COR-L47 (cell line): ENCODE results near the gene HSPG2.

ENCODE experiments used
- DNase-seq: peaks from one replicate; lab custom pipeline; 2025; lab: John Stamatoyannopoulos, UW

Gene HSPG2

GRCh38 chr1:21861602-21862429, 75.3 kb downstream of the HSPG2 start:
- no peak for DNase-seq

GRCh38 chr1:21860971-21861370, 76.1 kb downstream of the HSPG2 start:
- no peak for DNase-seq

- no peak for DNase-seq
These were observed 77.4 kb downstream of the HSPG2 start for GRCh38 chr1:21859669-21860179.

GRCh38 chr1:21857840-21858670, 79.1 kb downstream of the HSPG2 start:
- no peak for DNase-seq

GRCh38 chr1:21857142-21857839, 79.8 kb downstream of the HSPG2 start:
- no peak for DNase-seq

GRCh38 chr1:21855257-21856096, 81.6 kb downstream of the HSPG2 start:
- no peak for DNase-seq

- DNase-seq: no peak
These were observed 82.4 kb downstream of the HSPG2 start for GRCh38 chr1:21854751-21855131.

GRCh38 chr1:21854090-21854750, 82.9 kb downstream of the HSPG2 start:
- no peak for DNase-seq

- no peak for DNase-seq
These were observed 84.0 kb downstream of the HSPG2 start for GRCh38 chr1:21853131-21853427.

- no peak for DNase-seq
These were observed 84.6 kb downstream of the HSPG2 start for GRCh38 chr1:21852282-21853130.

GRCh38 chr1:21851430-21852250, 85.5 kb downstream of the HSPG2 start:
- DNase-seq: no peak

GRCh38 chr1:21849909-21850576, 87.1 kb downstream of the HSPG2 start:
- DNase-seq: no peak

- DNase-seq: no peak
These were observed 88.5 kb downstream of the HSPG2 start for GRCh38 chr1:21848524-21849174.

GRCh38 chr1:21847223-21848205, 89.6 kb downstream of the HSPG2 start:
- no peak for DNase-seq

- DNase-seq: no peak
These were observed 91.2 kb downstream of the HSPG2 start for GRCh38 chr1:21845646-21846641.

- DNase-seq: no peak
These were observed 93.1 kb downstream of the HSPG2 start for GRCh38 chr1:21843996-21844395.
